ENCODE results near the gene GP9. TPM values are rescaled to one million over a fixed set of nuclear protein-coding genes. Genes with fewer than 3 reads are reported as not detected.

The GP9 gene
- total RNA-seq, 6 experiments from 2014 or later: not detected

- Mint-ChIP-seq H3K36me3 (ENCODE audit: low read depth) (no peaks in the 10 kb centered on the region), H3K27ac (no peak overlapping the region), H3K4me1 (ENCODE audit: low read depth) (peaks cover 12% of the 10 kb centered on the region; the same call in 1 of the 2 replicates), H3K4me3 (no peak overlapping the region), H3K27me3 (ENCODE audit: insufficient read depth) (peaks cover 39% of the 10 kb centered on the region), H3K9me3 (no peaks in the 10 kb centered on the region)
- no peak for DNase-seq
- no peak for TF ChIP-seq CTCF (IDR thresholded peaks at IDR 0.05)
Measured at GRCh38 chr3:129016356-129016719, 44.2 kb upstream of the GP9 start.

DNA sequence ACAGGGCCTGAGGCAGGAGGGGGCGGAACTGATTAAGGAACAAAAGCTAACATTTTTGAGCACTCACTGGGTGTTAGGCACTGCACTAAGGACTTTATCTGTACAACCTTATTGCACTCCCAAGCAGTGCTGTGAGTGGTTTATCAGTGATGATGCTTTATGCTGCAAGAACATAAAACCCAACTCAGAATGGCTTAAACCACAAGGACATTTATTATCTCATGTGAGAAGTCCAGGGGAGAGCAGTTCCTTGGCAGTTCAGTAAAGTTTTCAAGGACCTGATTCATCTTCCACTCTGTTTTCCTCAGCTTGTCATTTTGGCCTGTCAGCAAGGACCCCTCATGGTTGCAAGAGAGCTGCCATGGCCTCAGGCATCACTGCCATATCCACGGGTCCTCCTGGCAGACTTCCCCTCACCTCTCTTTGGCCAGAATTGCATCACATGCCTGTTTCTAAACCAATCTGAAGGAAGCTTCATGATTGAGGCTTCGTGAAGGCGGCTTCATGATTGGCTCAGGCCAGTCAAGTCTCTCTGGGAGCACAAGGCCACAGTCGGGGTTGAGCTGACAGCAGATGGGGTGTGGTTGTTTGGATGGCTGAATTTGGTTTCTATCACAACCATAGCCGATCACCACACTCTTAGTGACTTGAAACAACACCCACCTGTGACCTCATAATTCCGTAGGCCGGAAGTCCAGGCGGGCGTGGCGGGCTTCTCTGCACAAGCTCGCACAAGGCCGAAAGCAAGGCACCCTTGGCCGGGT lies 43.7 kb upstream of the GP9 start:
- peaks cover 41% of the 10 kb centered on the region for H3K27me3 Mint-ChIP-seq (ENCODE audit: insufficient read depth)
- no peak for DNase-seq
- no peak overlapping the region for H3K27ac Mint-ChIP-seq
- no peak overlapping the region for H3K4me3 Mint-ChIP-seq
- H3K9me3 Mint-ChIP-seq: no peaks in the 10 kb centered on the region
- no peaks in the 10 kb centered on the region for H3K36me3 Mint-ChIP-seq (ENCODE audit: low read depth)
- TF ChIP-seq CTCF (IDR thresholded peaks at IDR 0.05): no peak
- peaks cover 13% of the 10 kb centered on the region; the same call in 1 of the 2 replicates for H3K4me1 Mint-ChIP-seq (ENCODE audit: low read depth)

- H3K27ac Mint-ChIP-seq: no peak overlapping the region
Measured at GRCh38 chr3:129017484-129017899, 43.1 kb upstream of the GP9 start.

DNA sequence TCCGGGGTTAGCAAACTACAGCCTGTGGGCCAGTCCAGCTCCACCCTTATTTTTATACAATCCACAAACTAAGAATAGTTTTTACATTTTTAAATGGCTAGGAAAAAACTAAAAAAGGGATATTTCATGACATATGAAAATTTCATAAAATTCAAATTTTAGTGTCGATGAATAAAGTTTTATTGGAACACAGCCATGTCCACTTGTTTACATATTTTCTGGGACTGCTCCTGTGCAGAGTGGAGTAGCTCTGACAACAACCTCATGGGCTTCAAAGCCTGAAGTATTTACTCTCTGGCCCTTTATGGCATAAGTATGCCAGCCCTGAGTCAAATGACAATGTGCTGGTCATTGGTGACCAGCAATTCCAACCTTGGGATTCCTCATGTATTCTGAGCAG lies 42.3 kb upstream of the GP9 start:
- TF ChIP-seq CTCF (IDR thresholded peaks at IDR 0.05): no peak
- no peak overlapping the region for H3K4me3 Mint-ChIP-seq
- H3K4me1 Mint-ChIP-seq (ENCODE audit: low read depth): peaks cover 13% of the 10 kb centered on the region; the same call in 1 of the 2 replicates
- H3K27me3 Mint-ChIP-seq (ENCODE audit: insufficient read depth): peaks cover 48% of the 10 kb centered on the region
- H3K27ac Mint-ChIP-seq: no peak overlapping the region
- DNase-seq: no peak
- no peaks in the 10 kb centered on the region for H3K36me3 Mint-ChIP-seq (ENCODE audit: low read depth)
- no peaks in the 10 kb centered on the region for H3K9me3 Mint-ChIP-seq

More at GRCh38 chr3:129017484-129017899, 43.1 kb upstream of the GP9 start:
- Mint-ChIP-seq H3K4me1 (ENCODE audit: low read depth) (peaks cover 13% of the 10 kb centered on the region; the same call in 1 of the 2 replicates), H3K36me3 (ENCODE audit: low read depth) (no peaks in the 10 kb centered on the region), H3K4me3 (no peak overlapping the region), H3K9me3 (no peaks in the 10 kb centered on the region), H3K27me3 (ENCODE audit: insufficient read depth) (peaks cover 46% of the 10 kb centered on the region)
- no peak for DNase-seq
- no peak for TF ChIP-seq CTCF (IDR thresholded peaks at IDR 0.05)

GRCh38 chr3:129018751-129019150 lies 41.8 kb upstream of the GP9 start:
- Mint-ChIP-seq H3K27me3 (ENCODE audit: insufficient read depth) (peaks cover 53% of the 10 kb centered on the region), H3K4me3 (no peak overlapping the region), H3K9me3 (no peaks in the 10 kb centered on the region), H3K36me3 (ENCODE audit: low read depth) (no peaks in the 10 kb centered on the region), H3K27ac (no peak overlapping the region), H3K4me1 (ENCODE audit: low read depth) (peaks cover 13% of the 10 kb centered on the region; the same call in 1 of the 2 replicates)
- DNase-seq: no peak
- no peak for TF ChIP-seq CTCF (IDR thresholded peaks at IDR 0.05)
